T1000 (cell line): ENCODE measurements around the gene TECRL.

Experiments
- DNase-seq: peaks from one replicate; lab custom pipeline; 2025; ENCODE audit warnings: mixed read lengths; lab: John Stamatoyannopoulos, UW

The TECRL gene

GRCh38 chr4:64409300-64409699 is at the start of gene TECRL:
TECRL (minus strand) TSS chr4:64409450; CDS start chr4:64409351, 99 bp downstream.
- DNase-seq = no peak

DNA sequence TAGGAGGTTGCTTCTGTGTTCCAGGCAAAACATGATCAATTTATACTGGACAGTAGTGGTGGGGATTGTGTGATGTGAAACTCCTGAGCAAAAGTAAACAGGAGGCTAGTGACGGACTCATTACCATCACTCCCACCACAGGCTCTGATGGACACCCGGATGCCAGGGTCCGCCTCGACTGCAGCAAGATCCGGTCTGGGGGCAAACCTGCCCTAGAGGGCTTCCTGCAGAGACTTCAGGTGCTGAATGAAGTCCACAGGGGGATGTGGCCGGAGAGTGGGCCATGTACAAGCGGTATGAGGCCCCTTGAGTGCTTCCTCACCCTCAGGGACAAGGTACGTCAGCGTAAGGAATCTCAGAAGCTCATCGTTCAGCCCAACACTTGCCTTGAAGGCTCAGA is 23.4 kb upstream of the TECRL start:
- DNase-seq = no peak

DNA sequence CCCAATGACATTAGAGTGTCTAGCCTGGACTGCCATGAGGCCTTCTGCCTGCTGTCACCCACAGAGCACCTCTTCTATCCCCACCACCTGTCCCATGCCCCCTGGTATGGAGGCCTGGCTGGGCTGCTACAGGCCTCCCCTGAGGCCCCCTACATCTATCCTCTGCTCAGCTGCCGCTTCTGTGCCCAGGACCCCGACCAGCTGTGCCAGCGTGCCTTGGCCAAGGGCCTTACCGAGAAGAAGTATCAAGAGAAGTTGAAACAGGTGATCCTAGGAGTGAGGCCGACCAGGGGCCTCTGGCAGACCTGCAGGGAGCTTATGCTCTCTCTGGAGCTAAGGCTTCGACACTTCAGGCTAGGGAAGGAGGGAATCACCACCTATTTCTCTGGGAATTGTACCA is 21.7 kb upstream of the TECRL start:
- DNase-seq = no peak

DNA sequence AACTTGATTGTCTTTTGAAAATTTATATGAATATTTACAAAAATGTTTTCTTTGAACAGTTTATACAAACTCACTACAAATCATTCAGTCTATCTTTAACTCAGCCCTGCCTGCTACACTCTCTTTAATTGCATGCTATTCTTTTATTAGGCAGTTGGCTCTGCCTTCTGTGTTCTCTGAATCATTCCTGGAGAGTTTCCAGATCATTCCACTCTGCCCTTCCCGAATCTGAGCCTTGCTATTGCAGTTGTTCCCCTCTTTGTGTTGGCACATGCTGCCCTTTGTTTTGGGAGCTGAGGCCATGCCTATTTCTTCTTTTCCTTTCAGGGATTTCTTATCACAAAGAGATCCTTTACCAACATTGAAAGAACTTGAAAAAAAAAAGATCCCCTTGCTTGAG is 8.7 kb upstream of the TECRL start:
- DNase-seq = no peak

DNA sequence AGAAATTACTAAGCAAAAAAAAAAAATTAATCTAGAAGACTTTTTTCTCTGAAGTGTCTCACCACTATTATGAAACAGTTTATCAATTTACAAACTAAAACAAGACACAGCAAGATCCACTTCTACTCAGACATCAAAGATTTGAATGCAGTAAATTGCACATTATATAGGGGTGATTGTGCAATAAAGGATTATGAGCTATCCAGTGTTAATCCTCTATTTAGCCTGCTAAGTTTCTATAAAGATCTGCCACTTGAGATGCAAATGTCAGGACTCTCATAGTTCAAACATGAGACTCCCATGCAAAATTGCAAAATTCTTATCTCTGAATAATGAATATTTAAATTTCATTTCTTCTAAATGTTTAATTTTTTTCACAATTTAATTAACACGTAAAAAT is 2.2 kb downstream of the TECRL start:
- no peak for DNase-seq

DNA sequence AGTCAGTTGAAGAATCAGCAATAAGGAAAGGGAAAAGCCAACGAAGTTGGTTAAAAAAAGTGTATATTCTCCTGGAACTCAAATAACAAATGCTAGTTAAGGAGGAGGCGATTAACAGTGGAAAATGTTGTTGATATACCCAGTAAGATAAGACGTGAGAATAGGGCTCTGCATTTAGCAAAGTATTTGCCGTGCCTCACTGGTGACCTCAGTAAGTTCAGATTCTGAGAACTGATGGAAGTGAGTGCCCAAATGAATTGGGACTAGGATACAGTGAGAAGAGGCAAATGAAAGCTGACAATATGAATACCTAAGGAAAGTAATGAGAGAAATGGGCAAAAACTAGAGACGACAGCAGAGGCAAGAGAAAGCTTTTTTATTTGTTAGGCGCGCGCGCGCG is 3.5 kb downstream of the TECRL start:
- DNase-seq = no peak

- DNase-seq = no peak
Measured at GRCh38 chr4:64402684-64403083, 6.6 kb downstream of the TECRL start.

GRCh38 chr4:64399313-64400109 is 9.7 kb downstream of the TECRL start:
- DNase-seq = no peak

DNA sequence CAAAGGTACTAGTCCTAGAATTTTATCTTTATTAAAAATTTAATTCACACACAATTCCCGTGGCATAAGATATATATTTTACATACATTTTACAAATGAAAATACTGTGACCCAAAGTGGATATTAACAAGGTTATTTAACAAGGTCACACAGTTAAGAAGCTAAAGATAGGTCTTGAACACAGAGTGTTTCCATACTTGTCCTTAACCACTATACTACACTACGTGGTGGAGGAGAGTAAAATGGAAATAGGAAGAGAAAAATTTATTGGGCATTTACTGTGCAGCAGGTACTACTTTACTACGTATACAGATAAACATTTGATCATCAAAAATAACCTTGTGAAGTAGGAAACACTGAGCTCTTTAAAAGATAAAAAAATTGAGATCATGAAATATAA is 14.8 kb downstream of the TECRL start:
- no peak for DNase-seq

DNA sequence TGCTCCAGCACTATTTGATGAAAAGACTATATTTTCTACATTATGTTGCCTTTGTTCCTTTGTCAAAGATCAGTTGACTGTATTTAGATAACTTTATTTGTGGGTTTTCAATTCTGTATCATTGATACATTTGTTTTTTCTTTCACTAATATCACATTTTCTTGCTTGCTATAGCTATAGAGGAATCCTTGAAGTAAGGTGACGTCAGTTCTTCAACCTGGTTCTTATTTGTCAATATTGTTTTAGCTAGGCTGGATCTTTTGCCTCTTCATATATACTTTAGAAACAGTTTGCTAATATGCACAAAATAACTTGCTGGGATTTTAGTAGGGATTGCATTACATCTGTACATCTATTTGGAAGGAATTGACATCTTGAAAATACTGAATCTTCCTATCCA is 21.0 kb downstream of the TECRL start:
- no peak for DNase-seq

GRCh38 chr4:64385220-64385619 is 24.0 kb downstream of the TECRL start:
- no peak for DNase-seq

DNA sequence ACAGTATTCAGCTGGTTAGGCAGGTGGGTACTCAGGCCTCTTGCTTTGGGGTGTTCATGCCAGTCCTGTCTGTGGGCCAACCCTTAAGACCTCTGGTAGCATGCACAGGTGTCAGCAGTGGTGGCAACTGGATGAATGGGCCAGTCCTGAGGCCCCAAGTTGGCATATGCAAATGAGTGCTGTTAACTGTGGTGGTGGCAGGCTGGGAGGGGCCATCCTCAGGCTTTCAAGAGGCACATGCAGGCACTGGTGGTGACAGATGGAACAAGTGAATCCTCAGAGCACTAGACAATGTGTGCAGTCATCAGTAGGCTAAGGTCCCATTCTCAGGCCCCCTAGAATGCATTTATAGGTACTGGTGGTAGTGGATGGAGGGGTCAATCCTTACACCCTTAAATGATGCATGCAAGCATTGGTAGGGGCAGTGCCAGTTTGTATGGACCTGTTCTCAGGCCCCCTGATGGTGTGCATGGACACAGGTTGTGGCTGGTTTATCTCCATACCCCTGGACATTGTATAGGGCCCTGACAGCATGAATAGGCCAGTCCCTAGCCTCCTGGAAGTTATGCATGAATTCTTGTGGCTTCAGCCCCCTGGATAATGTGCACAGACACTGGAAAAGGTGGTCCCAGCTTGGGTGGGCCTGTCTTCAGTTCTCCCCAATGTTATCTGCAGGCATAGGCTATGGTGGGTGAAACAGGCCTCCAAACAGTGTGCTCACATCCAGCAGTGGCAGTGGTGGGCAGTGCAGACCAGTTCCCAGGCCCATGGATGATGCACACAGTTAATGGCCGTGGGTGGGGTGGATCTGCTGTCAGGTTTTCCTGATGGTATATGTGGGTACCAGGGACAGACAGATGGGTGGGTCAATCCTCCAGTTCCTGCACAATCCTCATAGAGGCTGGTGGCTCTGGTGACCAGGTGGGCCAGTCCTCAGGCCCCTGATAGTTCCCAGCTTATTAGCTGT is 24.7 kb downstream of the TECRL start:
- no peak for DNase-seq

- no peak for DNase-seq
Measured at GRCh38 chr4:64368741-64369140, 40.5 kb downstream of the TECRL start.

DNA sequence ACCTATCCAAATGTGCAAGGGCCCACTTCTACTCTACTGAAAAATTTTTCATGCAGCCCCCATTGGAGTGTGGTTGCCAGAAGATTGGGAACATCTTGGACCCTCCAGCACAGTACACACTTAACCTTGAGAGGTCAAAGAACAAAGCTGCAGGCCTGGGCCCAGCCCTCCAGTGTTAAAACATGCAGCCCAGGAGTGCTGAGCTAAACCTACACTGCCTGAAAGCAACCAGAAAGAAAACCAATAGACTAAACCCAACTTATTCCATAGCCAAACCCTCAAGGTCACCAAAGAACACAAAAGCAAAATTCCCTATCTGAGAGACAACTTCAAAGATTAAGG is 47.9 kb downstream of the TECRL start:
- DNase-seq = no peak

DNA sequence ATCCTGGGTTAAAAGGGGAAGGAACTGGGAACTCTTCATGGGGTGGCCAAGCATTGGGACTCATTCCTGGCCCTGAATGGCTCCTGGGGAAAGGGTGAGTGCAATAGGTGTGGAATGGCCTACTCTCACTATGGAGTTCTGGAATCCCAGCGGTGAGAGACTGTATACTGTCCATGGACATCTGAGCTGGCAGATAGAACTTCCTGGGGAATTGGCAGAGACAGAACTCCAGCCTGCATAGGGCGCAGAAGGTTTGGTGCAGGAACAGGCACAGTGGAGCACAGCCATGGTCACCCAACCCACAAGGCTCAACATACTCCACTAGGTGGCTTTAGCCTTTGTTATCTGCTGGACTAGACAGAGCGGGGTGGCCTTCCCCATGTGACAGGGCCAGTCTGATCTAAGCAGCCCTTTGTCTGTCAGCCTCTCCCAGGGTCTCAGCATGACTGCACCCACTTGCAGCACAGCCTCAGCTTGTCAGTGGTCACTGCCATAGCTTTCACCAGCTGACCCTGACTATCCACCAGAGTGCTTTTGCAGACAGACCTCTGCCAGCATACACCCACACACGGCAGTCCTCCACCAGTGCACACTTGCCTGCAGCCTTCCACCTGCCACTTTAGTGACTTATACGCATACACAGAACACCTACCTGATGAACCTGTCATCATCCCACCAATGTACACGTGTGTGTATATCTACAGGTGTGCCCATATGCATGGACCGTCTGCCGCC is 48.4 kb downstream of the TECRL start:
- DNase-seq = no peak

- no peak for DNase-seq
Measured at GRCh38 chr4:64359489-64359888, 49.8 kb downstream of the TECRL start.

DNA sequence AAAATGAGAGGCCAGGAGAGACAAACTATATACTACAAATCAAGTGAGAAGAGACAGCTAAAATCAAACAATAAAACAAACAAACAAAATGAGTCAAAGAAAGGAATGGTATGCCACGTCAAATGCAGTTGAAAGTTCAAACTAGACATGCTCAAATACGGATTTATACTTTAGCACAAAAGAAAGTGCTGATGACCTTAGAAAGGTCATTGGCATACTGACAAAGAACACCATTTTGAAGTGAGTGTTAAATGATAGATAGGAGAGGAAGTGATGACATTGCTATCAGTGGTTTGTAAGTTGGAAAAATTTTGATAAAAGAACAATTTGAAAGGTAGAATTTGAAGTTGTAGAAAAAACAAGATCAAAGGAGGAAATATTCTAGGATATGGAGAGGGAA is 55.3 kb downstream of the TECRL start:
- no peak for DNase-seq

- no peak for DNase-seq
Measured at GRCh38 chr4:64341711-64342110, 67.5 kb downstream of the TECRL start.

DNA sequence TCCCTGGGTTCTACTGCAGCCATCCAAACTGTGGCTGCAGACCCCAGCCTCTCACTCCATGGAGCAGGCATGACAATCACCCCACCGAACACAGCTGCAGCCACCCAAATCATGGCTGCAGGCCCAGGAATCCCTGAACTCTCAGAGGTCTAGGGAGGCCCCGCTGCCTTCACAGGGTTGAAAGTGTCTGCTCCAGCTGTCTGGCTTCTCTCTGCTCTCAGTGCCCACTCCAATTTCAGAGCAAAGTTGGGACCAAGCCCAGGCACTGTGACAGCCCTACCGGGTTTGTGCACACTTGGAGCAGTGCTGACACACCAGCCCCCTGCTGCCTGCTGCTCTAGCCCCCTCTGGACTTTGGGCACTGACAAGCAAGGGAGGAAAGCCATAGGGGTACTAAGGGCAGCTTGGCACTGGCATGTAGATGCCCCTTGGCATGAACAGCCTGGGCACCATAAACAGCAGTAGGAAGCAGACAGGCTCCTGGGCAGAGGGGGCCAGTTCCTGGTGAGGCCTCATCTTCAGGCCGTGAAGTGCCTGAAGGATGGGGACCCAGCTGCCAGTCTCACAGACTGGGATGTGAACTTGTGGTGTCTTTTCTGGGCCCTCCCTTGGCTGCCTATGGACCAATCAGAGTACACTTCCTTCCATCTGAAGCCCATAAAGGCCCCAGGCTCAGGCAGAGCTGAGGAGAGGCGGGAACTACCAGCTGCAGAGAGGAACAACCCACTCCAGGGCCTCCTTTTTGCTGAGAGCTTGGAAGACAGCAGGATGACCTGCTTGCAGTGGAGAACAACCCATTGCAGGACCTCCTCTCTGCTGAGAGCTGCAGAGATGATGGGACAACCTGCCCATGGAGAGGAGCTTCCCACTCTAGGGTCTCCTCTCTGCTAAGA is 68.8 kb downstream of the TECRL start:
- no peak for DNase-seq

GRCh38 chr4:64334964-64335363 is 74.3 kb downstream of the TECRL start:
- no peak for DNase-seq

GRCh38 chr4:64330143-64330542 is 79.1 kb downstream of the TECRL start:
- DNase-seq = no peak
